Posterior cingulate gyrus (tissue), 11 donors: ENCODE results near the gene ATXN1.
"Not testable (repeated sequence)": the region's sequence is repeated elsewhere in the genome, so short reads cannot be mapped to it uniquely, and the experiment has no call there.

ENCODE experiments used
- DNase-seq, 10 donors: peaks; one replicate each; pipeline versions ENCODE4 v3.0.0 to v3.0.0-alpha.2; 2020 to 2021; ENCODE audit warnings: mixed read lengths in 3 of 10
- intact Hi-C: fragments of 100-400 bp; cut with DNase I; formaldehyde crosslinking; loops from one replicate; pipeline ENCODE4 v1.15.1; 2023

ATXN1 gene

GRCh38 chr6:16632101-16632500 lies 129.2 kb downstream of the ATXN1 start:
- intact Hi-C loops, result loop anchor here (10.0 kb wide), 1 partner anchor 123 kb away; no protein-coding TSS in a partner anchor
- no peak for DNase-seq

- intact Hi-C loops, result loop anchor here (10.0 kb wide), 1 partner anchor 125 kb away; no protein-coding TSS in a partner anchor
- no peak for DNase-seq
These were observed 131.1 kb downstream of the ATXN1 start for GRCh38 chr6:16630026-16630643.

DNA sequence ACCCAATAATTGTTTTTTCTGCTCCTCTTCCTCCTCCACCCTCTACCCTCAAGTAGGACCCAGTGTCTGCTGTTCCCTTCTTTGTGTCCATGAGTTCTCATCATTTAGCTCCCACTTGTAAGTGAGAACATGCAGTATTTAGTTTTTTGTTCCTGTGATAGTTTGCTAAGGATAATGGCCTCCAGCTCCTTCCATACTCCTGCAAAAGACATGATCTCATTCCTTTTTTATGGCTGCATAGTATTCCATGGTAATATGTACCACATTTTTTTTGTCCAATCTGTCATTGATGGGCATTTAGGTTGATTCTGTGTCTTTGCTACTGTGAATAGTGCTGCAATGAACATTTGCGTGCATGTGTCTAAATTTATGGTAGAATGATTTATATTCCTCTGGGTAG lies 132.7 kb downstream of the ATXN1 start:
- intact Hi-C loops, DNase-seq: not testable (repeated sequence)

- intact Hi-C loops, result no loop called here
- no peak for DNase-seq
These were observed 134.6 kb downstream of the ATXN1 start for GRCh38 chr6:16626650-16627049.

- intact Hi-C loops, result no loop called here
These were observed 135.7 kb downstream of the ATXN1 start for GRCh38 chr6:16625291-16626265.

GRCh38 chr6:16624636-16625290 lies 136.5 kb downstream of the ATXN1 start:
- intact Hi-C loops, result no loop called here
- DNase-seq, result no peak

More at GRCh38 chr6:16625291-16626265, 135.7 kb downstream of the ATXN1 start:
- DNase-seq, result no peak

GRCh38 chr6:16623731-16624130 lies 137.5 kb downstream of the ATXN1 start:
- intact Hi-C loops, result no loop called here
- no peak for DNase-seq

- DNase-seq, result no peak
- intact Hi-C loops, result no loop called here
These were observed 138.1 kb downstream of the ATXN1 start for GRCh38 chr6:16623029-16623653.

- no peak for DNase-seq
- intact Hi-C loops, result no loop called here
These were observed 139.1 kb downstream of the ATXN1 start for GRCh38 chr6:16622193-16622592.

GRCh38 chr6:16621002-16621401 lies 140.3 kb downstream of the ATXN1 start:
- DNase-seq, result no peak
- intact Hi-C loops, result no loop called here

GRCh38 chr6:16619777-16620176 lies 141.5 kb downstream of the ATXN1 start:
- DNase-seq, result no peak
- intact Hi-C loops, result no loop called here

GRCh38 chr6:16618962-16619361 lies 142.3 kb downstream of the ATXN1 start:
- no peak for DNase-seq
- intact Hi-C loops, result no loop called here

- intact Hi-C loops, DNase-seq: not testable (repeated sequence)
These were observed 146.0 kb downstream of the ATXN1 start for GRCh38 chr6:16615215-16615614.

DNA sequence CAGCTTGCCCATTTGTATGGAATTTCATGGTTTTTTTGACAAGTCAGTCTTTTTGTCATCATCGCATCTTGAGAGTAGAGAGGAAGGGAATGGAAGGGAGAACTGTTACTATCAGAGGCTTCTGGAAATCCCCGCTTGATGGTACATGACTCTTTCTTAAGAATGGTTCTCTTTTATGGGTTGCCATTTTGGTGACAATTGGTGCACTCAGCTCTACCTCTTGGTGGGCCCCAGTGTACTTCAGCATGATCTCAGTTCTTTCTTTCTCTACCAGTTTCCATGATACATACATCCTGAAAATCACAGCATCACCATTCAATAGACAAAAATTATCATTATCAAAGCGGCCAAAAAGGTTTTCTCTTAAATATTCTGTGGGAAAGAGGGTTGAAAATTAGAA lies 147.1 kb downstream of the ATXN1 start:
- DNase-seq, intact Hi-C loops: not testable (repeated sequence)

- DNase-seq, intact Hi-C loops: not testable (repeated sequence)
These were observed 147.8 kb downstream of the ATXN1 start for GRCh38 chr6:16613504-16613903.

- intact Hi-C loops, result no loop called here
- DNase-seq, result no peak
These were observed 152.8 kb downstream of the ATXN1 start for GRCh38 chr6:16608444-16608843.

DNA sequence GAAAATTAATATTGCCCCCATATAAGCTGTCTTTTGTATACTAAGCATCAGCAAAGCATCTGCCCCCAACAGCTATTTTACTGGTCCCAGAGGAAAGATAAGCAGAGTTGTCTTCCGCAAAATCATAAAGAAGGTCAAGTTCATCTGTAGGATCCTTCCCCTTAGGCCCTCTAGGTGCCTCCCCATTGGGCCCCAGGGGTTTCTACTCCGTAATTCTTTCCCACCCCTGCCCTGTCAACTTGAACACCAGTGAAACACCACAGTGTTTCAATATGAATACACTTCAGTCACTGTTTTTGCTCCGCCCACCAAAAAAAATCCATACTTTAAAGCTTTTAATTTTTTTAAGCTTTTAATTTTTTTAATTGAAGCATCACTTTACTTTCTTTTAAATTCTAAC lies 159.2 kb downstream of the ATXN1 start:
- DNase-seq, result no peak
- intact Hi-C loops, result no loop called here

DNA sequence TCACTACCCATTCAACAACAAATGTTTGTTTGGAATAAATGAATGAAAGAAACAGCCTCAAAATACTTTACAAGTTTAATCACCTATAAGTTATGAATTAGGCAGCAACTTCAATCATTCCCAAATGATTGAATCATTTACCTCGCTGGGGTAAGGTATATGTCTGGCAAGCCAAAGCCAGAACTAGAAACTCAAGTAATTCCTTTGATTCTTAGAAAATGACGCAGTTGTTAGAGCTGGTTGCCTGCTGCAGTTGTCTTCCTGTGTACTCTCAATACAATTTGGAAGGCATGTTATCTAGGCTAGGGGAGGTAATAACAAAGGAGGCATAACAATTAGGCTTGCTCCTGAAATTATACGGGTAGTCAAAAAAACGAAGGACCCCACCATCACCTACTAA lies 160.6 kb downstream of the ATXN1 start:
- DNase-seq, result no peak
- intact Hi-C loops, result no loop called here

DNA sequence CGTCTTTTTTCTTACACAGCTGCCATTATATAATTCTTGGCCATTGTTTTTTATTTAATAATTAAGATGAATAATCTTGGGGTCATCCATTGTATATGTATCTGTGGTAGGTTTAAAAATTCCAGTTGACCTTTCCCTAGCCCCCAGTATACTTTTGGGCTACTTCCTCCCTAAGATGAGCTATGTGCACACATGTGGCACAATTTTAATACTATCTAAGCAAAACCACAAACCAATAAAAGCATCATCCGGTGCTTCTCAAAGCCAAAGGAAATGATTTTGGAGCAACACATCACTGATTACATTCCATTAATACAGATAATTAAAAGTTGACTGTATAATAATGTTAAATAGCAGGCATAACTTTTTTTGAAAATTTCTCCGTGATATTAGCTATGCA lies 161.2 kb downstream of the ATXN1 start:
- DNase-seq, result no peak
- intact Hi-C loops, result no loop called here

DNA sequence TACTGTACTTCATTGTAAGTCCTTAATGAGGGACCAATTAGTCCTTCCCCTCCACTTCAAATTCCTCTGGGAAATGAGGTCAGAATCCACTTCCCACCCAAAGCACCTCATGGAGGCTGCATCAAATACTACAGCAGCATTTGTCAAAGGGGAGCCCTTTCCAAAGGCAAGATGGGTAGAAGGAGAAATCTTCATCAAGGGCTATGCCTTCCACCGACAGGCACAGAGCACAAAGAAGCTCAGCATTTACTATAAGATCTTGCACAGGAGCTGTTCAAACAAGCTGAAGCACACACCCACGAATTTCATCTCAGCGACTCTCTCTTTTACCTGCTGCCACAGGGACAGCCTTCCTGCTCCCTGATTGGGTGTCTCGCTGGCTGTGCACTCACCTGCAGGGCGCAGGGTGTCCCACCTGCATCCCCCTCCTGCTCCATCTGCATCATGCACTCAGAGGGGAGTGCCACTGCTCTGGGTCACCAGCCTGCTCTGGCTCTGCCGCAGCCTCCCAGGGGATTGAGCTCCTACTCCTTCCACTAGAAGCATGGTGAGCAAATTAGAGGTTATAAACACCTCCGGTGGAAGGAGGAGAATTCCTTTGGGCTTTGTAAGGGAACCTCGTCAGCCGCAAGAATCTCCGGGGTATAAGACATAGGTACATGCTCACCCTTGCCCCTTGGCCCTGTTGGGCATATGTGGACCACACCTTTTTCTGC lies 164.5 kb downstream of the ATXN1 start:
- DNase-seq, result no peak
- intact Hi-C loops, result no loop called here
